GM12872 (cell line): Measurements from ENCODE around the gene FAR2.

Experiments used
- TF ChIP-seq, protein P1 (sequence below): IDR thresholded peaks from 3 replicates; pipeline ENCODE4 v1.5.1; 2011; ENCODE audit warnings: low read depth, mild to moderate bottlenecking, low read length, moderate library complexity; ENCODE audit not compliant: insufficient read depth

The FAR2 gene

DNA sequence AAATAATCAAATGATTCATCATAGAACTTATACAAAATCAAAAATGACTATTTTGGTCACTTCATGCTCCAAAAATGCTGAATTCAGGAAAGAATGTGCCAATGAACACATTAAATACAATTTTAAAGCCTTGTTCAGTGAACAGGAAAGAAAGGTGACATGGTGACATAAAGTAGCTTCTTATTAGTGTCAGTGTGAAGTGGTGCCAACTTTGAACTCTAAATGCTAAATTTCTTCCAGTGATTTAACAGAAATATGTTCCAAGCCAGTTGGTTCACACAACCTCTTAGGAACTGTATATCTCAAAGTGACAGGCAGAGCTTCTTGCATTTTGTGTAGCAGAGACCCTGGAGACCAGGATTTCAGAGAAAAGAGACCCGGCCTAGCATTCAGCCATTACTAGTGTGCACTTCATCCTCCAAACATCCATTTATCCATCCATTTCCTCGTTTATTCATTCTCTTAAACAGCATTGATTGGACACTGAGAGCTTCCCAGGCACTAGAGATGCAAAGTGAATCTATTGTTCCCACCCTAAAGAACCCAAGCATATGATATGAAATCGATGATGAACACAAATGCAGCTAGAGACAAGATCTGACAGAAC lies 95.2 kb downstream of the FAR2 start:
- TF ChIP-seq, protein P1, sequence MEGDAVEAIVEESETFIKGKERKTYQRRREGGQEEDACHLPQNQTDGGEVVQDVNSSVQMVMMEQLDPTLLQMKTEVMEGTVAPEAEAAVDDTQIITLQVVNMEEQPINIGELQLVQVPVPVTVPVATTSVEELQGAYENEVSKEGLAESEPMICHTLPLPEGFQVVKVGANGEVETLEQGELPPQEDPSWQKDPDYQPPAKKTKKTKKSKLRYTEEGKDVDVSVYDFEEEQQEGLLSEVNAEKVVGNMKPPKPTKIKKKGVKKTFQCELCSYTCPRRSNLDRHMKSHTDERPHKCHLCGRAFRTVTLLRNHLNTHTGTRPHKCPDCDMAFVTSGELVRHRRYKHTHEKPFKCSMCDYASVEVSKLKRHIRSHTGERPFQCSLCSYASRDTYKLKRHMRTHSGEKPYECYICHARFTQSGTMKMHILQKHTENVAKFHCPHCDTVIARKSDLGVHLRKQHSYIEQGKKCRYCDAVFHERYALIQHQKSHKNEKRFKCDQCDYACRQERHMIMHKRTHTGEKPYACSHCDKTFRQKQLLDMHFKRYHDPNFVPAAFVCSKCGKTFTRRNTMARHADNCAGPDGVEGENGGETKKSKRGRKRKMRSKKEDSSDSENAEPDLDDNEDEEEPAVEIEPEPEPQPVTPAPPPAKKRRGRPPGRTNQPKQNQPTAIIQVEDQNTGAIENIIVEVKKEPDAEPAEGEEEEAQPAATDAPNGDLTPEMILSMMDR = no peak

DNA sequence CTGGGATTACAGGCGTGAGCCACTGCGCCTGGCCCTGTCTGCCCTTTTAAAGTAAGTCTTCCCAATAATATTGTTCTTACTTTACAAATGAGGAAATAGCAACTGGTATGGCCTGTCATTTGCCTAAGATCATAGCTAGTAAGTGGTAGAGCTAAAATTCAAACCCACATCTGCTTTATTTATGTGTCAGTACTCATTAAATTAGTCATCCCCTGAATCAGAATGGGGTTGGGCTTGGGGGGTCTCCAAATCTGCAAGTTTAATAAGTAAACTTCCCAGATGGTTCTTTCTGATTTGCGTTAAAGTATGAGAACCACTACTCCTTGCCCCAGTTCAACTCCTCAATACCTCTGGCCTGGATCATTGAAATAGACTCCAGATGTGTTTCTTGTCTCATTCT lies 96.2 kb downstream of the FAR2 start:
- TF ChIP-seq, protein P1 = no peak

DNA sequence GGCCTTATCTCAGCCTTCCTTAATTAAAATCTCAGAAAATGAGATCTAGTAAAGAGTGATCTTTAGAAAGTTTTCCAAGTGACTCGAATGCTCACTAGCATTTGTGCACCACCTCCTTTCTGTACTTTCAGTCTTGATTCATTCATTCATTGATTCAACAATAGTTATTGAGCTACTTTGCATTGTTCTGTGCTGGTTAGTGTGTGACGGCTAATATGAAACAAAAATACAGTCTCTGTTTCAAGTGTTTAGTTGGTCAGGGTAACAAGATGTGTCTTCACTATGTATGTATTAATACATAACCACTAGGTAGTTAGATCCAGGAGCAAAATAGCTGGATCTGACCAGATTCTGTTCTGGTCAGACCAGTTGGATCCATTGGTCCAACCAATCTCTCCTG lies 100.9 kb downstream of the FAR2 start:
- TF ChIP-seq, protein P1 = no peak

DNA sequence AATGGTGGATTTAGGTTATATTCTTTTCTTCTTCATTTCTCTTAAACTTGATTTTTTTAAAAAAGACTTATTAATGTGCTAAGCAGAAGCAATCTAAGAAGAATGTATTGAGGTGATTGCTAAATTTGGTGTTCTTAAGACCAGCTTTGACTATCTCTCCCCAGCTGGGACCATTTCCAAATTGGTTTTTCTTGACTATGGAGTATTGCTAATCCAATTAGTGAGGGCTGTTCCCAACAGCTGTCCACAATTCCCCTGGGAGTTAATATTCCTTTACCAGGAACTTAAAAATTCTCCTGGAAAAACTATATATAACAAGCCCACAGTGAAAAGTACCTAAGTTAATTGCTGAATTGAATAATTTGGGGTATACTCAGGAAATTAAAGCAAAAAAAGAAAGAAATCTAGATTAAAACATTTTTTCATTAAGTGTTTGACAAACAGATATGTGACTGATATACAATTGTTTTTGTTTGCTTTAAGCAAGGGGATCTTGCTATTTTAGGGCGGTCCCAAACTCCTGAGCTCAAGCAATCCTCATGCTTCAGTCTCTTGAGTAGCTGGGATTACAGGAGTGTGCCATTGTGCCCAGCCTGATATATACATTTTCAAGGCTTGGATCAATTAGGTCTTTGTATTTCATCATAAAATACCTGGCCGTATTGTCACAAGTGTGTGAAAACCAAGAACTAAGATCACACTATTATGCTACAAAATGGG lies 105.0 kb downstream of the FAR2 start:
- TF ChIP-seq, protein P1 = no peak

DNA sequence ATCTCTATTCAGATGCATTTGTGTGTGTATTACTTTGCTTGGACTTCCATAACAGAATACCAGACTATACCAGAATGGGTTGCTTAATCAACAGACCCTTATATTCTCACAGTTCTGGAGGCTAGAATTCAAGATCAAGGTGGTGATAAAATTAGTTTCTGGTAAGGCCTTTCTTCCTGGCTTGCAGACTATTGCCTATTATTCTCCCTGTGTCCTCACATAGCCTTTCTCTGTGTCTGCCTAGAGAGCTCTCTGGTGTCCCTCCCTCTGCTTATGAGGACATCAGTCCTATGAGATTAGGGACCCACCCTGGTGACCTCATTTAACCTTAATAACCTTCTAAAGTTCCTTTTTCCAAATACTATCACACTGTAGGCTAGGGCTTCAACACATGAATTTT lies 106.0 kb downstream of the FAR2 start:
- TF ChIP-seq, protein P1 = no peak

DNA sequence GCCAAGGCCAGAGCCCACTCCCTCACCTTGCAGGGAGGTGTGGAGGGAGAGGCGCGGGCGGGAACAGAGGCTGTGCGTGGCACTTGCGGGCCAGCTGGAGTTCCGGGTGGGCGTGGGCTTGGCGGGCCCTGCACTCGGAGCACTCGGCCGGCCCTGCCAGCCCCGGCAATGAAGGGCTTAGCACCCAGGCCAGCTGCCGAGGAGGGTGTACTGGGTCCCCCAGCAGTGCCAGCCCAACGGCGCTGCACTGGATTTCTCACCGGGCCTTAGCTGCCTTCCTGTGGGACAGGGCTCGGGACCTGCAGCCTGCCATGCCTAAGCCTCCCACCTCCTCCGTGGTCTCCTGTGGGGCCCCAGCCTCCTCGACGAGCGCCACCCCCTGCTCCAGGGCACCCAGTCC lies 107.5 kb downstream of the FAR2 start:
- TF ChIP-seq, protein P1 = no peak

DNA sequence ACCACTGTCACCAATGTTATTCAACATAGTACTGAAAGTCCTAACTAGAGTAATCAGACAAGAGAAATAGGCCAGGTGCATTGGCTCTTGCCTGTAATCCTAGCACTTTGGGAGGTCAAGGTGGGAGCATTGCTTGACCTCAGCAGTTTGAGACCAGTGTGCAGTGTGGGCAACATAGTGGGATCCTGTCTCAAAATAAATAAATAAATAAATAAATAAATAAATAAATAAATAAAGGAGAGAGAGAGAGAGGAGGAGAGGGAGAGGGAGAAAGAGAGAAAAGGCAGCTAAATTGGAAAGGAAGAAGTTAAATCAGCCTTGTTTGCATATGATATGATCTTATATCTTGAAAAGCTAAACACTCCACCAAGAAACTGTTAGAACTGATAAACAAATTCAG lies 115.3 kb downstream of the FAR2 start:
- TF ChIP-seq, protein P1 = no peak
